ENCODE results near the gene NUDT21. TPM values are rescaled to one million over a fixed set of nuclear protein-coding genes. Genes with fewer than 3 reads are reported as not detected.
"Not testable (repeated sequence)": the region's sequence is repeated elsewhere in the genome, so short reads cannot be mapped to it uniquely, and the experiment has no call there.

NUDT21 gene
- total RNA-seq, 2 experiments from 2014 or later, result 333 to 349 TPM

GRCh38 chr16:56389554-56389953 lies 61.6 kb downstream of the NUDT21 start:
- no peaks in the 10 kb centered on the region for H3K27me3 Mint-ChIP-seq
- H3K27ac Mint-ChIP-seq, result no peak overlapping the region
- no peaks in the 10 kb centered on the region for H3K9me3 Mint-ChIP-seq (ENCODE audit: low read depth)
- peaks cover 66% of the 10 kb centered on the region for H3K36me3 Mint-ChIP-seq (ENCODE audit: low read depth)
- intact Hi-C loops (cut with DNase I, micrococcal nuclease), result no loop called here
- POLR2A ChIA-PET, result no interaction called here
- ATAC-seq (no peak), DNase-seq (no peak)
- CTCF ChIA-PET, result interaction anchor here (1.3 kb wide), 1 partner anchor 12 kb away, joined by 5 read pairs; no protein-coding TSS in a partner anchor
- H3K4me1 Mint-ChIP-seq, result no peaks in the 10 kb centered on the region
- no peak overlapping the region for H3K4me3 Mint-ChIP-seq

GRCh38 chr16:56388209-56388608 lies 62.9 kb downstream of the NUDT21 start:
- ATAC-seq, result no peak

GRCh38 chr16:56387396-56387795 lies 63.7 kb downstream of the NUDT21 start:
- ChIA-PET POLR2A (no interaction called here), CTCF (no interaction called here)
- no peaks in the 10 kb centered on the region for H3K27me3 Mint-ChIP-seq
- DNase-seq (no peak), ATAC-seq (no peak)
- no peak overlapping the region for H3K27ac Mint-ChIP-seq
- intact Hi-C loops (cut with DNase I, micrococcal nuclease), result no loop called here
- H3K4me3 Mint-ChIP-seq, result no peak overlapping the region
- peaks cover 6% of the 10 kb centered on the region for H3K9me3 Mint-ChIP-seq (ENCODE audit: low read depth)
- H3K4me1 Mint-ChIP-seq, result no peaks in the 10 kb centered on the region
- H3K36me3 Mint-ChIP-seq (ENCODE audit: low read depth), result peaks cover 72% of the 10 kb centered on the region

More at GRCh38 chr16:56388209-56388608, 62.9 kb downstream of the NUDT21 start:
- ChIA-PET POLR2A (no interaction called here), CTCF (interaction anchor here (0.9 to 1.0 kb wide), 2 partner anchors 9 to 69 kb away, joined by 3 read pairs; no protein-coding TSS in a partner anchor)
- Mint-ChIP-seq H3K9me3 (ENCODE audit: low read depth) (peaks cover 3% of the 10 kb centered on the region), H3K27me3 (no peaks in the 10 kb centered on the region), H3K4me3 (no peak overlapping the region), H3K36me3 (ENCODE audit: low read depth) (peaks cover 72% of the 10 kb centered on the region), H3K4me1 (no peaks in the 10 kb centered on the region), H3K27ac (no peak overlapping the region)
- intact Hi-C loops (cut with DNase I, micrococcal nuclease), result no loop called here
- DNase-seq, result no peak

- ChIA-PET POLR2A (no interaction called here), CTCF (interaction anchor here (1.2 kb wide), 1 partner anchor 17 kb away, joined by 4 read pairs; no protein-coding TSS in a partner anchor)
- no peak overlapping the region for H3K4me3 Mint-ChIP-seq
- ATAC-seq (no peak), DNase-seq (no peak)
- peaks cover 14% of the 10 kb centered on the region for H3K9me3 Mint-ChIP-seq (ENCODE audit: low read depth)
- intact Hi-C loops (cut with DNase I, micrococcal nuclease), result no loop called here
- peaks cover 78% of the 10 kb centered on the region for H3K36me3 Mint-ChIP-seq (ENCODE audit: low read depth)
- H3K4me1 Mint-ChIP-seq, result no peaks in the 10 kb centered on the region
- no peak overlapping the region for H3K27ac Mint-ChIP-seq
- H3K27me3 Mint-ChIP-seq, result no peaks in the 10 kb centered on the region
Observed at GRCh38 chr16:56384074-56384721, 66.9 kb downstream of the NUDT21 start.

- H3K27ac Mint-ChIP-seq, result no peak overlapping the region
- no peak for ATAC-seq
- peaks cover 87% of the 10 kb centered on the region for H3K36me3 Mint-ChIP-seq (ENCODE audit: low read depth)
Observed at GRCh38 chr16:56382901-56383355, 68.2 kb downstream of the NUDT21 start.

GRCh38 chr16:56382459-56382858 lies 68.7 kb downstream of the NUDT21 start:
- ChIA-PET POLR2A (no interaction called here), CTCF (no interaction called here)
- ATAC-seq (no peak), DNase-seq (no peak)
- H3K27me3 Mint-ChIP-seq, result no peaks in the 10 kb centered on the region
- no peak overlapping the region for H3K4me3 Mint-ChIP-seq
- peaks cover 84% of the 10 kb centered on the region for H3K36me3 Mint-ChIP-seq (ENCODE audit: low read depth)
- no peaks in the 10 kb centered on the region for H3K4me1 Mint-ChIP-seq
- no peak overlapping the region for H3K27ac Mint-ChIP-seq
- intact Hi-C loops (cut with DNase I, micrococcal nuclease), result no loop called here
- H3K9me3 Mint-ChIP-seq (ENCODE audit: low read depth), result peaks cover 14% of the 10 kb centered on the region

More at GRCh38 chr16:56382901-56383355, 68.2 kb downstream of the NUDT21 start:
- Mint-ChIP-seq H3K4me3 (no peak overlapping the region), H3K27me3 (no peaks in the 10 kb centered on the region), H3K4me1 (no peaks in the 10 kb centered on the region), H3K9me3 (ENCODE audit: low read depth) (peaks cover 14% of the 10 kb centered on the region)
- ChIA-PET CTCF (interaction anchor here (1.2 kb wide), 1 partner anchor 18 kb away, joined by 4 read pairs; no protein-coding TSS in a partner anchor), POLR2A (no interaction called here)
- no peak for DNase-seq
- intact Hi-C loops (cut with DNase I, micrococcal nuclease), result no loop called here

GRCh38 chr16:56380778-56381485 lies 70.2 kb downstream of the NUDT21 start:
- ChIA-PET POLR2A (interaction anchor here (0.6 kb wide), 1 partner anchor 187 kb away, joined by 3 read pairs; no protein-coding TSS in a partner anchor), CTCF (interaction anchor here (0.9 kb wide), 1 partner anchor 18 kb away, joined by 3 read pairs; no protein-coding TSS in a partner anchor)
- H3K4me1 Mint-ChIP-seq; H3K4me3 Mint-ChIP-seq; intact Hi-C loops (cut with DNase I, micrococcal nuclease); ATAC-seq; H3K27ac Mint-ChIP-seq; H3K27me3 Mint-ChIP-seq; DNase-seq: not testable (repeated sequence)
- Mint-ChIP-seq H3K9me3 (ENCODE audit: low read depth) (peaks cover 14% of the 10 kb centered on the region), H3K36me3 (ENCODE audit: low read depth) (peaks cover 76% of the 10 kb centered on the region)

Other genes with a start within 250 kb of the NUDT21 start
- 10 to 100 TPM; 34.0 to 48.0 TPM for gene AMFR, start 25.8 kb downstream of the NUDT21 start, total RNA-seq
- 10 to 100 TPM; 56.2 to 64.1 TPM for gene OGFOD1, start 222 bp upstream of the NUDT21 start, total RNA-seq
- gene BBS2, start 68.7 kb upstream of the NUDT21 start, total RNA-seq, result 10 to 100 TPM; 15.4 to 23.2 TPM
- not detected for gene MT4, start 113.7 kb upstream of the NUDT21 start, total RNA-seq
- 10 to 100 TPM; 10.6 to 27.0 TPM for gene MT3, start 138.2 kb upstream of the NUDT21 start, total RNA-seq
- 100 to 1,000 TPM; 114 to 380 TPM for gene MT2A, start 157.3 kb upstream of the NUDT21 start, total RNA-seq
- gene MT1E, start 174.4 kb upstream of the NUDT21 start, total RNA-seq, result 100 to 1,000 TPM in 1 of 2 experiments, 10 to 100 TPM in 1; 61.1 to 108 TPM
- gene MT1M, start 181.3 kb upstream of the NUDT21 start, total RNA-seq, result not detected
- gene MT1A, start 187.3 kb upstream of the NUDT21 start, total RNA-seq, result 1 to 10 TPM in 1 of 2 experiments, under 1 TPM in 1; 0.74 to 1.1 TPM
- gene MT1B, start 200.6 kb upstream of the NUDT21 start, total RNA-seq, result not detected
- 1 to 10 TPM; 7.0 to 7.1 TPM for gene MT1F, start 206.6 kb upstream of the NUDT21 start, total RNA-seq
- gene MT1G, start 216.7 kb upstream of the NUDT21 start, total RNA-seq, result 10 to 100 TPM; 14.7 TPM
- under 1 TPM in 1 of 2 experiments, not detected in 1; 0.61 TPM for gene MT1H, start 218.5 kb upstream of the NUDT21 start, total RNA-seq
- gene MT1X, start 231.1 kb upstream of the NUDT21 start, total RNA-seq, result 10 to 100 TPM; 46.8 to 59.3 TPM

Data from activated CD4-positive, alpha-beta T cell treated with anti-CD3 and anti-CD28 coated beads for 36 hours (primary cell).